Stimulated activated memory B cell treated with anti-CD40 and anti-IgM and Interleukin-4, amounts not matched to agents 10 μg/mL and 1 μg/mL and 100 μg/mL, for 72 hours (primary cell): Measurements from ENCODE around the gene CMKLR1.
A peak's percentile ranks its signal among the peaks of the same experiment; 100 is the strongest.

Experiments used
- ATAC-seq: fragments of 150-1000 bp; cut with Tn5 transposase; 2 replicates; pipeline ENCODE4 v1.10.0; 2021
- H3K27ac Mint-ChIP-seq: one replicate; pipeline ENCODE4 v1.8.0; 2022; ENCODE audit warnings: mild to moderate bottlenecking, mixed read lengths
- H3K27me3 Mint-ChIP-seq: one replicate; pipeline ENCODE4 v1.8.0; 2022; ENCODE audit warnings: mixed read lengths
- H3K36me3 Mint-ChIP-seq: one replicate; pipeline ENCODE4 v1.8.0; 2022; ENCODE audit warnings: mixed read lengths
- H3K4me1 Mint-ChIP-seq: one replicate; pipeline ENCODE4 v1.8.0; 2022; ENCODE audit warnings: mixed read lengths
- H3K4me3 Mint-ChIP-seq: one replicate; pipeline ENCODE4 v1.8.0; 2022; ENCODE audit warnings: mild to moderate bottlenecking, moderate library complexity, mixed read lengths
- H3K9me3 Mint-ChIP-seq: one replicate; pipeline ENCODE4 v1.8.0; 2022; ENCODE audit warnings: mixed read lengths

CMKLR1 gene

GRCh38 chr12:108265505-108265904, 73.6 kb downstream of the CMKLR1 start:
- no peak overlapping the region for H3K27ac Mint-ChIP-seq

GRCh38 chr12:108260969-108261368, 78.1 kb downstream of the CMKLR1 start:
- H3K27ac Mint-ChIP-seq: no peak overlapping the region
- no peak overlapping the region for H3K4me3 Mint-ChIP-seq
- H3K9me3 Mint-ChIP-seq: peaks cover 12% of the 10 kb centered on the region
- no peaks in the 10 kb centered on the region for H3K4me1 Mint-ChIP-seq
- H3K27me3 Mint-ChIP-seq: peaks cover 46% of the 10 kb centered on the region
- ATAC-seq: no peak
- H3K36me3 Mint-ChIP-seq: no peaks in the 10 kb centered on the region

More at GRCh38 chr12:108265505-108265904, 73.6 kb downstream of the CMKLR1 start:
- no peaks in the 10 kb centered on the region for H3K36me3 Mint-ChIP-seq
- ATAC-seq: no peak
- peaks cover 37% of the 10 kb centered on the region for H3K27me3 Mint-ChIP-seq
- no peak overlapping the region for H3K4me3 Mint-ChIP-seq
- H3K4me1 Mint-ChIP-seq: no peaks in the 10 kb centered on the region
- H3K9me3 Mint-ChIP-seq: peaks cover 11% of the 10 kb centered on the region

- peaks cover 12% of the 10 kb centered on the region for H3K9me3 Mint-ChIP-seq
- H3K4me3 Mint-ChIP-seq: no peak overlapping the region
- no peak overlapping the region for H3K27ac Mint-ChIP-seq
- H3K4me1 Mint-ChIP-seq: no peaks in the 10 kb centered on the region
- H3K36me3 Mint-ChIP-seq: no peaks in the 10 kb centered on the region
- H3K27me3 Mint-ChIP-seq: peaks cover 39% of the 10 kb centered on the region
- no peak for ATAC-seq
These were observed 79.1 kb downstream of the CMKLR1 start for GRCh38 chr12:108260039-108260438.

- H3K4me1 Mint-ChIP-seq: peaks cover 7% of the 10 kb centered on the region
- H3K4me3 Mint-ChIP-seq: no peak overlapping the region
- H3K27ac Mint-ChIP-seq: no peak overlapping the region
- no peak for ATAC-seq
- peaks cover 8% of the 10 kb centered on the region for H3K9me3 Mint-ChIP-seq
- no peaks in the 10 kb centered on the region for H3K36me3 Mint-ChIP-seq
- peaks cover 36% of the 10 kb centered on the region for H3K27me3 Mint-ChIP-seq
These were observed 81.5 kb downstream of the CMKLR1 start for GRCh38 chr12:108257610-108258106.

GRCh38 chr12:108257004-108257403, 82.1 kb downstream of the CMKLR1 start:
- no peaks in the 10 kb centered on the region for H3K36me3 Mint-ChIP-seq
- H3K27ac Mint-ChIP-seq: no peak overlapping the region
- peaks cover 7% of the 10 kb centered on the region for H3K4me1 Mint-ChIP-seq
- H3K27me3 Mint-ChIP-seq: peaks cover 33% of the 10 kb centered on the region
- no peak for ATAC-seq
- H3K4me3 Mint-ChIP-seq: no peak overlapping the region
- H3K9me3 Mint-ChIP-seq: peaks cover 8% of the 10 kb centered on the region

- Mint-ChIP-seq H3K9me3 (no peaks in the 10 kb centered on the region), H3K27me3 (peaks cover 50% of the 10 kb centered on the region), H3K4me1 (peaks cover 7% of the 10 kb centered on the region), H3K36me3 (no peaks in the 10 kb centered on the region), H3K4me3 (no peak overlapping the region), H3K27ac (no peak overlapping the region)
- ATAC-seq: no peak
These were observed 83.9 kb downstream of the CMKLR1 start for GRCh38 chr12:108255252-108255602.

GRCh38 chr12:108254517-108255251, 84.4 kb downstream of the CMKLR1 start:
- Mint-ChIP-seq H3K4me1 (peaks cover 7% of the 10 kb centered on the region), H3K36me3 (no peaks in the 10 kb centered on the region), H3K27ac (no peak overlapping the region), H3K27me3 (peaks cover 56% of the 10 kb centered on the region), H3K4me3 (no peak overlapping the region), H3K9me3 (no peaks in the 10 kb centered on the region)
- ATAC-seq: no peak

- Mint-ChIP-seq H3K36me3 (peaks cover 4% of the 10 kb centered on the region), H3K4me3 (no peak overlapping the region), H3K4me1 (peaks cover 7% of the 10 kb centered on the region), H3K27me3 (peaks cover 62% of the 10 kb centered on the region), H3K9me3 (no peaks in the 10 kb centered on the region), H3K27ac (no peak overlapping the region)
- no peak for ATAC-seq
These were observed 85.1 kb downstream of the CMKLR1 start for GRCh38 chr12:108254030-108254429.

GRCh38 chr12:108253540-108253939, 85.6 kb downstream of the CMKLR1 start:
- Mint-ChIP-seq H3K27me3 (peaks cover 67% of the 10 kb centered on the region), H3K4me1 (peaks cover 7% of the 10 kb centered on the region), H3K4me3 (no peak overlapping the region), H3K27ac (no peak overlapping the region), H3K9me3 (no peaks in the 10 kb centered on the region), H3K36me3 (peaks cover 6% of the 10 kb centered on the region)
- ATAC-seq: no peak

GRCh38 chr12:108252523-108252922, 86.6 kb downstream of the CMKLR1 start:
- H3K27me3 Mint-ChIP-seq: peaks cover 78% of the 10 kb centered on the region
- no peak overlapping the region for H3K27ac Mint-ChIP-seq
- H3K4me1 Mint-ChIP-seq: peaks cover 7% of the 10 kb centered on the region
- H3K9me3 Mint-ChIP-seq: no peaks in the 10 kb centered on the region
- H3K36me3 Mint-ChIP-seq: peaks cover 10% of the 10 kb centered on the region
- ATAC-seq: no peak
- H3K4me3 Mint-ChIP-seq: no peak overlapping the region

- no peak for ATAC-seq
- Mint-ChIP-seq H3K4me3 (no peak overlapping the region), H3K36me3 (peaks cover 10% of the 10 kb centered on the region), H3K9me3 (no peaks in the 10 kb centered on the region), H3K27ac (no peak overlapping the region), H3K27me3 (peaks cover 47% of the 10 kb centered on the region), H3K4me1 (peaks cover under 1% of the 10 kb centered on the region)
These were observed 91.1 kb downstream of the CMKLR1 start for GRCh38 chr12:108248011-108248410.

GRCh38 chr12:108247130-108247529, 92.0 kb downstream of the CMKLR1 start:
- H3K9me3 Mint-ChIP-seq: no peaks in the 10 kb centered on the region
- H3K27me3 Mint-ChIP-seq: peaks cover 46% of the 10 kb centered on the region
- H3K36me3 Mint-ChIP-seq: peaks cover 10% of the 10 kb centered on the region
- H3K4me1 Mint-ChIP-seq: no peaks in the 10 kb centered on the region
- ATAC-seq: no peak
- H3K27ac Mint-ChIP-seq: no peak overlapping the region
- no peak overlapping the region for H3K4me3 Mint-ChIP-seq

- peaks cover 9% of the 10 kb centered on the region for H3K27me3 Mint-ChIP-seq
- ATAC-seq: peak; percentile 53
- H3K4me1 Mint-ChIP-seq: no peaks in the 10 kb centered on the region
- H3K9me3 Mint-ChIP-seq: peaks cover 2% of the 10 kb centered on the region
- no peak overlapping the region for H3K4me3 Mint-ChIP-seq
- H3K36me3 Mint-ChIP-seq: peaks cover 23% of the 10 kb centered on the region
- H3K27ac Mint-ChIP-seq: no peak overlapping the region
These were observed 97.0 kb downstream of the CMKLR1 start for GRCh38 chr12:108241986-108242703.

GRCh38 chr12:108240928-108241327, 98.2 kb downstream of the CMKLR1 start:
- H3K27me3 Mint-ChIP-seq: peaks cover 19% of the 10 kb centered on the region
- peaks cover 2% of the 10 kb centered on the region for H3K9me3 Mint-ChIP-seq
- peaks cover 29% of the 10 kb centered on the region for H3K36me3 Mint-ChIP-seq
- no peak overlapping the region for H3K4me3 Mint-ChIP-seq
- H3K27ac Mint-ChIP-seq: no peak overlapping the region
- no peak for ATAC-seq
- H3K4me1 Mint-ChIP-seq: no peaks in the 10 kb centered on the region

GRCh38 chr12:108240027-108240785, 98.9 kb downstream of the CMKLR1 start:
- Mint-ChIP-seq H3K27me3 (peaks cover 20% of the 10 kb centered on the region), H3K4me1 (no peaks in the 10 kb centered on the region), H3K36me3 (peaks cover 29% of the 10 kb centered on the region), H3K9me3 (peaks cover 2% of the 10 kb centered on the region), H3K27ac (no peak overlapping the region), H3K4me3 (no peak overlapping the region)
- ATAC-seq: no peak
